Gastroesophageal sphincter (tissue), 4 donors: Measurements from ENCODE around the gene ACSS3. TPM values are rescaled to one million over a fixed set of nuclear protein-coding genes. Genes with fewer than 3 reads are reported as not detected.

Source experiments
- ATAC-seq: fragments of 150-250 bp; one replicate; pipeline ENCODE4 v1.9.1; 2016; ENCODE audit warnings: mild to moderate bottlenecking, moderate library complexity
- H3K27ac ChIP-seq, 4 donors: fragments of 200-600 bp; sonication (generic) in 3 of 4; 1 replicate in 3 of 4; 2 replicates in 1 of 4; pipeline ENCODE4 v1.5.1; 2016 to 2019
- H3K27me3 ChIP-seq: fragments of 200-600 bp; sonication (generic); one replicate; pipeline ENCODE4 v1.5.1; 2019
- H3K36me3 ChIP-seq, 2 donors: fragments of 200-600 bp; sonication (generic); one replicate each; pipeline ENCODE4 v1.5.1; 2019; ENCODE audit warnings: control low read depth in 1 of 2
- H3K4me1 ChIP-seq, 3 donors: fragments of 200-600 bp; sonication (generic); 1 replicate in 2 of 3; 2 replicates in 1 of 3; pipeline ENCODE4 v1.5.1; 2016 to 2019; ENCODE audit warnings: control low read depth in 2 of 3
- H3K4me3 ChIP-seq, 2 donors: fragments of 200-600 bp; sonication (generic); one replicate each; pipeline ENCODE4 v1.5.1; 2019; ENCODE audit warnings: mild to moderate bottlenecking in 1 of 2, moderate library complexity in 1 of 2
- H3K9me3 ChIP-seq, 3 donors: fragments of 200-600 bp; sonication (generic); one replicate each; pipeline ENCODE4 v1.5.1; 2017 to 2019; ENCODE audit warnings: control low read depth in 2 of 3
- EP300 ChIP-seq: sonication (generic); formaldehyde crosslinking; IDR thresholded peaks from one replicate; pipeline ENCODE4 v1.6.1; 2017; ENCODE audit warnings: antibody characterized with exemption, mild to moderate bottlenecking
- POLR2A ChIP-seq, 2 donors: fragments of 450-650 bp; IDR thresholded peaks; one replicate each; pipeline ENCODE4 v1.6.1; 2017; ENCODE audit warnings: antibody characterized with exemption in 2 of 2, mild to moderate bottlenecking in 2 of 2, moderate library complexity in 1 of 2
- POLR2AphosphoS5 ChIP-seq: sonication (generic); formaldehyde crosslinking; IDR thresholded peaks from one replicate; pipeline ENCODE4 v1.6.1; 2017; ENCODE audit warnings: antibody characterized with exemption
- WGBS, 2 donors: methylation state at CpG; one replicate each; pipeline ENCODE4 v1.1.5; 2018; ENCODE audit warnings: low coverage in 1 of 2; 5-methylcytosine and 5-hydroxymethylcytosine counted together
- total RNA-seq, 4 donors: library from RNA; depleted of rRNA; stranded (reverse); fragments of >200 nt; gene quantifications; one replicate each; pipeline ENCODE4 v1.1.0, GENCODE V29; 2016
- TF ChIP-seq, protein P1 (sequence below), 4 experiments: fragments of 200-600 bp in 2 of 4; fragments of 450-650 bp in 2 of 4; sonication (generic) in 1 of 4; IDR thresholded peaks; one replicate each; pipeline ENCODE4 v1.5.1; 2017 to 2019; ENCODE audit warnings: antibody characterized with exemption in 4 of 4, mild to moderate bottlenecking in 2 of 4, moderate library complexity in 2 of 4

The ACSS3 gene
- total RNA-seq, 4 donors from 2014 or later, result 6.8 to 19.0 (median 13.5) TPM

DNA sequence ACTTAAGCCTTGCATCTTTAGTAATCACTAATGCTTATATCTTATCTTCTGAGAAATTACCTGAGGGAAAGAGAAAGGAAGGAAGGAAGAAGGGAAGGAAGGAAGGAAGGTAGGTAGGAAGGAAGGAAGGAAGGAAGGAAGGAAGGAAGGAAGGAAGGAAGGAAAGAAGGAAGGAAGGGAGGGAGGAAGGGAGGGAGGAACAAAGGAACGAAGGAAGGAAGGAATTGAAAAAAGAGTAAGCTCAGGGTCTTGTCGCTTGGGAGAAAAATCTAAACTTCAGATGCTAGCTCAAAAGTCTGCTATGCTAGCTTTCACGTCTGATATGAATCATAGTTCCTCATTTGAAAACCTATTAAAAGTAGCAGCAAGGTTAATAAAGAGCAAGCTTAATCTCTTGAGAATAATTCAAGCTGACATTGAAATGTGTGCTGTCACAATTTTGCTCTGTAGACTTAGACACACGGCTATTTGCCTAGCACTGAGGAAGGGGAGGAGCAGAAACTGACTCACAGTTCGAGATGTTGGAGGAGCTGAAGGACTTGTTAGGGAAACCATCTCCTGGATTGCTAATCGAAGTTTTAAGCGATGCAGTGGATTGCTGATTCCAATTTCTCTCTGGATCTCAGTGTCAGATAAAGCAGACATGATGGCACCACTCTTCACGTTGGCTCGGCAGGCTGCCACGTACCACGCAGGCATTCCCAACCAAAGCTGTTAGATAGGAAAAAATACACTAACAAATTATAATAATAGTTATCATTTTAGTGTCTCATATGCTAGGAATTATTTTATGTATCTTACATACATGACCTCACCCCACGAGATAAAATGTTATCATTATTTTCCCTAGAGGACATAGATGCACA is 216.7 kb downstream of the ACSS3 start:
- Histone ChIP-seq H3K4me3 (no peak overlapping the region), H3K4me1 (no peaks in the 10 kb centered on the region), H3K36me3 (no peaks in the 10 kb centered on the region), H3K27me3 (no peaks in the 10 kb centered on the region), H3K27ac (no peak overlapping the region), H3K9me3 (no peaks in the 10 kb centered on the region)
- no peak for TF ChIP-seq EP300
- no peak for TF ChIP-seq POLR2A (IDR thresholded peaks at IDR 0.05)
- TF ChIP-seq POLR2AphosphoS5, result no peak
- TF ChIP-seq, protein P1, sequence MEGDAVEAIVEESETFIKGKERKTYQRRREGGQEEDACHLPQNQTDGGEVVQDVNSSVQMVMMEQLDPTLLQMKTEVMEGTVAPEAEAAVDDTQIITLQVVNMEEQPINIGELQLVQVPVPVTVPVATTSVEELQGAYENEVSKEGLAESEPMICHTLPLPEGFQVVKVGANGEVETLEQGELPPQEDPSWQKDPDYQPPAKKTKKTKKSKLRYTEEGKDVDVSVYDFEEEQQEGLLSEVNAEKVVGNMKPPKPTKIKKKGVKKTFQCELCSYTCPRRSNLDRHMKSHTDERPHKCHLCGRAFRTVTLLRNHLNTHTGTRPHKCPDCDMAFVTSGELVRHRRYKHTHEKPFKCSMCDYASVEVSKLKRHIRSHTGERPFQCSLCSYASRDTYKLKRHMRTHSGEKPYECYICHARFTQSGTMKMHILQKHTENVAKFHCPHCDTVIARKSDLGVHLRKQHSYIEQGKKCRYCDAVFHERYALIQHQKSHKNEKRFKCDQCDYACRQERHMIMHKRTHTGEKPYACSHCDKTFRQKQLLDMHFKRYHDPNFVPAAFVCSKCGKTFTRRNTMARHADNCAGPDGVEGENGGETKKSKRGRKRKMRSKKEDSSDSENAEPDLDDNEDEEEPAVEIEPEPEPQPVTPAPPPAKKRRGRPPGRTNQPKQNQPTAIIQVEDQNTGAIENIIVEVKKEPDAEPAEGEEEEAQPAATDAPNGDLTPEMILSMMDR (IDR thresholded peaks at IDR 0.05), result no peak
- WGBS, 2 donors, result 76 to 78% methylated on average over 6 to 12 of the region's 12 CpGs
- ATAC-seq, result no peak

- H3K9me3 ChIP-seq, result no peaks in the 10 kb centered on the region
- 69 to 78% methylated on average over 3 of the region's 3 CpGs for WGBS, 2 donors
- H3K4me3 ChIP-seq, result no peak overlapping the region
These were observed 217.4 kb downstream of the ACSS3 start for GRCh38 chr12:81295251-81295650.

DNA sequence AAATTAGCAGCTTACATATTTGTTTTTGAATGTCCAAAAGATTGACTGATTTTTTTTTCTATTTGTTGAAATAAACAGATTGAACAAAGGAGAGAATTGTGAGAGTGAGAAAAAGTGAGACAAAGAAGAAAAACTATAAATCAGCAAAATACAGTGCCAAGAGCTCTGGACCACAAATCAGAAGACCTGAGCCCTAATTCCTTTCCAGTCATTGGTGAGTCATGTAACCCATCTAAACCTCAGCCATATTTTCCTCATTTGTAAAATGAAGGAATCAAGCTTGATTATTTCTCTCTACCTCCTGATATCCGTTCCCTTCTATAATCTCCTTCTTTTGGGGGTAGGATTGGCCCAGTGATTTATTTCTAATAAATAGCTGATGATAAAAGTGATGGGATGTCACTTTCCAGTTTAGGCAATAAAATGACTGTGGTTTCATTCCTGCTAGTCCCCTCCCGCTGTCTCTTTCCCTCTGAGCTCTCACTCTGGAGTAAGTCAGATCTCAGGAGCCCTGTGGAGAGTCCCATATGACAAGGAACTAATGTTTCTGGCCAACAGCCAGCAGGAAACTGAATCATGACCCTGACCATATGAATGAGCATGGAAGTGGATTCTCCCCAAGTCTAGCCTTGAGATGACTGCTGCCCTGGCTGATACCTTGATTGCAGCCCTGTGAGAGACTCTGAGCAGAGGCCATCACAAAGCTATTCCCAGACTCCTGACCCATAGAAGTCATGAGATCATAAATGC is 218.9 kb downstream of the ACSS3 start:
- ATAC-seq, result no peak
- Histone ChIP-seq H3K27ac (no peak overlapping the region), H3K27me3 (no peaks in the 10 kb centered on the region), H3K9me3 (no peaks in the 10 kb centered on the region), H3K36me3 (no peaks in the 10 kb centered on the region), H3K4me1 (no peaks in the 10 kb centered on the region), H3K4me3 (no peak overlapping the region)
- TF ChIP-seq, protein P1 (IDR thresholded peaks at IDR 0.05), result no peak
- TF ChIP-seq POLR2AphosphoS5 (no peak), EP300 (no peak), POLR2A (IDR thresholded peaks at IDR 0.05) (no peak)
- WGBS, 2 donors, result 70 to 80% methylated on average over 1 to 2 of the region's 2 CpGs

More at GRCh38 chr12:81295251-81295650, 217.4 kb downstream of the ACSS3 start:
- H3K36me3 ChIP-seq, result no peaks in the 10 kb centered on the region
- TF ChIP-seq, protein P1 (IDR thresholded peaks at IDR 0.05), result no peak
- TF ChIP-seq POLR2A (IDR thresholded peaks at IDR 0.05), result no peak
- no peak for TF ChIP-seq POLR2AphosphoS5
- TF ChIP-seq EP300, result no peak
- no peaks in the 10 kb centered on the region for H3K4me1 ChIP-seq
- H3K27ac ChIP-seq, result no peak overlapping the region
- no peaks in the 10 kb centered on the region for H3K27me3 ChIP-seq
- ATAC-seq, result no peak

DNA sequence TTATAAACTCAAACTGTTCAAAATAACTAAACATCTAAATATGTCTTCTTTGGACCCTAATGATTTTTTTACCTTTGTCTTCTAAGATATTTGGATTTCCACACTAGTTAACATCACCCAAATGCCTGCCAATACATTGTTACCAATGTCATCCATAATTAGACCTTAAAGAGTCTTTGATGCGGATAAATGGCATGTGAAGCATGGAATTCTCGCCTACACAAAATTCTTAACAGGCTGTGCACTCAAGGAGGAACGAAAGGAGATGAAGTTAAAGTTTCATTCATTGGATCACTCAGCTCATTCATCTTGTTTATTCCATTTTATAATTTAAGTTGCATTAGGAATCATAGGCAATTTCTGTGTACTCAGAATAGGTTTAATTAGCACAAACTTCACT is 219.7 kb downstream of the ACSS3 start:
- no peaks in the 10 kb centered on the region for H3K9me3 ChIP-seq
- no peaks in the 10 kb centered on the region for H3K4me1 ChIP-seq
- no peak overlapping the region for H3K27ac ChIP-seq
- H3K4me3 ChIP-seq, result no peak overlapping the region
- H3K36me3 ChIP-seq, result no peaks in the 10 kb centered on the region
- no peak for ATAC-seq
- no peaks in the 10 kb centered on the region for H3K27me3 ChIP-seq
- 65 to 67% methylated on average over 3 of the region's 3 CpGs for WGBS, 2 donors
- TF ChIP-seq EP300 (no peak), POLR2AphosphoS5 (no peak), POLR2A (IDR thresholded peaks at IDR 0.05) (no peak)
- TF ChIP-seq, protein P1 (IDR thresholded peaks at IDR 0.05), result no peak
